T-helper 1 cell treated with Interleukin-12 subunit alpha and Interleukin-12 subunit beta and Interleukin-4 antibody, amounts not matched to agents 30 ng/mL and 1 ng/mL, for 36 hours (primary cell): Measurements from ENCODE around the gene KSR1. TPM values are rescaled to one million over a fixed set of nuclear protein-coding genes. Genes with fewer than 3 reads are reported as not detected.

Source experiments
- intact Hi-C: fragments of 100-400 bp; cut with micrococcal nuclease; formaldehyde crosslinking; loops from one replicate; pipeline ENCODE4 v1.15.1; 2024
- total RNA-seq: library from RNA; stranded (reverse); gene quantifications from 2 replicates; pipeline ENCODE4 v1.2.3, GENCODE V29; 2022

KSR1 gene
- total RNA-seq, 1 donor from 2014 or later = 134 TPM

DNA sequence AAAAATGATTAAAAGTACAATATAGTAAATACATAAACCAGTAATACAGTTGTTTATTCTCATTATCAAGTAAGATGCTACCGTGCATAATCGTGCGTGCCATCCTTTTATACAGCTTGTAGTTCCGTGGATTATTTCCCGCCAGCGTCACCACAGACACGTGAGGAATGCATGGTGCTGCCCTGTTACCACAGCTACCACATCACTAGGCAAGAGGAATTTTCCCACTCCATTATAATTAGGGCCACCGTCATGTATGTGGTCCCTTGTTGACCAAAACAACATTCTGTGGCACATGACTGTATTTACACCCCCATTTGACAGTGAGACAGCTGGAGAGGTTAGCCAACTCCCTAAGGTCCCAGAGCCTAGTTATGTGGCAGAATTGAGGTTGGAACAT lies 144.2 kb downstream of the KSR1 start:
- intact Hi-C loops = loop anchor here (1.0 to 5.0 kb wide), 3 partner anchors 33 to 134 kb away; no protein-coding TSS in a partner anchor

DNA sequence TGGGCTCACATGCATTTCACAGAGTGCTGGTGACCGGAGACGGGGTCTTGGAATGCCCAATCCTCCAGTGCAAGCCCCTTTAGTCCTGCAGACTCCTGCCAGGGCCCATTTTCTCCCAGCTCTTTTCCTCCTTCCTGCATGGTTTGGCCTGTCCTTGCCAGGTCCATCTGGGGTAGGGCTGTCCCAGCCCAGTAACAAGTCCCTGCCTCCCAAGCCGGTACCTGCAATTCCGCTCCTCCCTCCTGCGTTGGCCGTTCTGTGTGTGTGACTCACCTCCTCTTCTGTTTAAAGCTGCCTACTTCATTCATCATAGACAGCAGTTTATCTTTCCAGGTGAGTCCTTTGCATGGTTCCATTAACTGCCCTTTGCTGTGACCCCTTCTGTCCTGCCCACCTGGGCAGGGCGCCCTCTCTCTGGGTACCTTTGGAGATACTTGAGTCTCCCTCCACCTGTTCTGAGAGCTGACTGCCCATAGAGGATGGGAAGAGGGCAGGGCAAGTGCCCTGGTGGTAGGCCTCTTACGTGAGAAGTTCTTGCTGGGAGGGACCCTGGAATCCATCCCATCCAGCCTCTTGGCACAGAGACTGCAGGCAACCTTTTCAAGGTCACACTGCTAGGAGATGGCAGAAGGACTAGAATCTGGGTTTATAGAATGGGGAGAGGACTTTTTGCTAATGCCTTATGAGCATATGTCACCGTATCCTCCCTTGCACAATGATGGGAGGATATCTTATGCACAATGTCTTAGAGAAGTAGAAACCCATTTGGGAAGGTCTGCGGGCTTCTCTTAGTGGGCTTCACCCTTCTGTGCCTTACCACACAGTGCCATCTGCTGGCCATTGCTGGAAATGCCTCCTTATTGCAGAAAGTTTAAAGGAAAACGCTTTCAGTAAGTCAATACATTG lies 145.1 kb downstream of the KSR1 start:
- intact Hi-C loops = loop anchor here (1.0 to 5.0 kb wide), 11 partner anchors 34 to 365 kb away; partner anchors contain the start of genes KSR1 and WSB1

DNA sequence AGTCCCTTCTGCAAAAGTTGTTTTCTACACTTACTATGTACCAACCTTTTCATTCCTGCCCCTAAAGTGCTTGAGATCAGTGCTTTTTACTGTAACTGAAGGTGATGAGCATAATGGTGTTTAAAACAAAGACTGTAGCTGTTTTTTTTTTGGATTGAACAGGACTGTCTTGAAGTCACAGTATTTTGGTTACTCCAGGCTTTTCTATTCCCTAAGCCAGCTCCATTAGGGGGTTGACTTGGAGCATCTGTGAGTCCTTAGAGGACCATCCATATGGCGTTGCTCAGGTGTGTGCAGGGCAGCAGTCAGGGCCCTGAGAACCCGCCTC lies 145.7 kb downstream of the KSR1 start:
- intact Hi-C loops = loop anchor here (1.0 to 5.0 kb wide), 11 partner anchors 35 to 366 kb away; partner anchors contain the start of genes KSR1 and WSB1

DNA sequence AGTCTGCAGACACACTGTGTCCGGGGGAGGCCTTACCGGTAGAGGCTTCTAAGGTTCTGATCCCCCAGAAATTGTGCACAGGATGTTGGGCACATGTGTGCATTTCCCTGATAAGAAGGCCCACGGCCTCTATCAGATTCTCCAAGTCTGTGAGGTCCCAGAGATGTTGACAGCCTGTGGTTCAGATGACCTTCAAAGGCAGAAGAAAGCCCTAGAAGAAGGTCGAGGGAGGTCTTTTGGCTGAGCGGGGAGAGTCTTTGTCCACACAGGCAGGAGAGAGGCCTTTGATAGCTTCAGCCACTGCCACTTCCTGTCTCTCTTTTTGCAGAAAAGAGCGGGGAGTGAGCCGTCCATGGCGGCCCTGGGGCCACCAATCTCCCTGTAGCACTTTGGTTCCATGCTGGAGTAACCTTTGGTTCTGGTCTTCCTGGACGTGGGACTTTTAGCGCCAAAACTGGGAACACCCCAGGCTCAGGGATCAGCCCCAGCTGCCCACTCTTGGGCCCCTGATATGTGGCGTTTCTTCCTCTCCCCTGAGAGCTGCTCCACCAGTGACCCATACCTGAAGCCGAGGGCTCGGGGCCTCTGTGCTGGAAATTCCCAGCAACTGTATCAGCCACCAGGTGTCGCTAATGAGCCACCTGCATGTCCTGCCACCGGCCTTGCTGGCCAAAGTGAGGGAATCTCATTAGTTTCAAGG lies 146.6 kb downstream of the KSR1 start:
- intact Hi-C loops = loop anchor here (1.0 to 5.0 kb wide), 2 partner anchors 36 to 153 kb away; no protein-coding TSS in a partner anchor

GRCh38 chr17:27603421-27603770 lies 147.1 kb downstream of the KSR1 start:
- intact Hi-C loops = loop anchor here (1.0 to 5.0 kb wide), 2 partner anchors 36 to 153 kb away; no protein-coding TSS in a partner anchor

GRCh38 chr17:27603880-27604794 lies 147.9 kb downstream of the KSR1 start:
- intact Hi-C loops = loop anchor here (1.0 to 5.0 kb wide), 2 partner anchors 37 to 152 kb away; no protein-coding TSS in a partner anchor

DNA sequence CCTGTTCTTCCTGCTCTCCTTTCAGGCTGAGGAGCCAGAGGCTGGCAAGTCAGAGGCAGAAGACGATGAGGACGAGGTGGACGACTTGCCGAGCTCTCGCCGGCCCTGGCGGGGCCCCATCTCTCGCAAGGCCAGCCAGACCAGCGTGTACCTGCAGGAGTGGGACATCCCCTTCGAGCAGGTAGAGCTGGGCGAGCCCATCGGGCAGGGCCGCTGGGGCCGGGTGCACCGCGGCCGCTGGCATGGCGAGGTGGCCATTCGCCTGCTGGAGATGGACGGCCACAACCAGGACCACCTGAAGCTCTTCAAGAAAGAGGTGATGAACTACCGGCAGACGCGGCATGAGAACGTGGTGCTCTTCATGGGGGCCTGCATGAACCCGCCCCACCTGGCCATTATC lies 149.2 kb downstream of the KSR1 start:
- intact Hi-C loops = no loop called here

- intact Hi-C loops = no loop called here
Measured at GRCh38 chr17:27607521-27608091, 151.4 kb downstream of the KSR1 start.

DNA sequence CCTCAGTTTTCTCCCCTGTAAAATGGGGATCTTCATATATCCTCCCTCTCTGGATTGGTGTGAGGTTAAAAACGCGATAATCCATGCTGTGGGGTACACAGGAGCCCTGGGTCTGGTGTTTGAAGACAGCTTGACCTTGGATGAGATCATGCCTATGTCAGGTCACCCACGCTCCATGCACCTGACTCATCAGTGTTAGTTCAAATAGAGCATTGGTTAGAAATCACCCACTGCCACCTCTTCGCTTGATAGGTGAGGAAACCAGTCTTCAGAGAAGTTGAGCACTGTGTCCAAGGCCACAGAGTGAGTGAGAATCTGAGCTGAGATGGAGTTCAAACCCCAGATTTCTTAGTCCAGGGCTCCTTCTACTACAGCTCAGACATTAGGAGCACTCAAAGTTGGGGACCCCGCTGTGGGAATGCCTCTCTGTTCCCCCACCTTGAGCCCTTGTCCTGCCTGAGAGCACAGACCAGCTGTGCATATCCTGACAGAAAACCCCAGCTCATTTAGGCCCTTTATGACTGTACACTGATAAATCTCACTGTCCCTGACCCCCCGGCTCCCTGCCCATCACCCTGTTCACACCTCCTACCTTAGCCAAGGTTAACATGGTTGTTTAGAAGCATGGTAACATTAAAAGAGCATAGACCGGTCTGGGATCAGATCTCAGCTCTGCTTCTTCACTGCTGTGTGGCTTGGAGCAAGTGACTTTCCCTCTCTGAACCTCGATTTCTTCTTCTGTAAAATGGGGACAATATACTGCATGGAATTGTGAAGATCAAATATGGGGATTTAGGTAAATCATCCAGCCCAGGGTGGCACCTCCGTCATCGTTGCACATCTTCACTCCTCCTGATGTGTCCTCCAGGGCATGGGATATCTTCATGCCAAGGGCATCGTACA lies 152.3 kb downstream of the KSR1 start:
- intact Hi-C loops = loop anchor here (1.0 kb wide), 1 partner anchor 43 kb away; no protein-coding TSS in a partner anchor

- intact Hi-C loops = loop anchor here (1.0 kb wide), 1 partner anchor 42 kb away; no protein-coding TSS in a partner anchor
Measured at GRCh38 chr17:27609611-27610303, 153.5 kb downstream of the KSR1 start.

DNA sequence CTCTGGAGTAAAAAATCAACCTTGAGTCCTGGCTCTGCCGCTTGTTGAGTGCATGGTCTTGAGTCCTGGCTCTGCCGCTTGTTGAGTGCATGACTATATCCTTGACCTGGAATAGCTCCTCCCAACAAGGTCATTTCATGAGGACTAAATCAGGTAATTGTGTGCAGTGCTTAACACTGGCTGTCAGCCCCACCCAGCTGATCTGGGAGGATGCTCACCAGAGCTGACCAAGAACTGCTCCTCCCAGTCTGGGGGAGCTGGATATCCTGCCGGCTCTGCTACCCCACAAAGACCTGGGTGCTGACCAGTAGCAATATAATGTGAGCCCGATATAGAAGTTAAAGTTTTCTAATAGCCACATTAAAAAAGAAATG lies 154.0 kb downstream of the KSR1 start:
- intact Hi-C loops = no loop called here

GRCh38 chr17:27612160-27612770 lies 156.0 kb downstream of the KSR1 start:
- intact Hi-C loops = no loop called here

DNA sequence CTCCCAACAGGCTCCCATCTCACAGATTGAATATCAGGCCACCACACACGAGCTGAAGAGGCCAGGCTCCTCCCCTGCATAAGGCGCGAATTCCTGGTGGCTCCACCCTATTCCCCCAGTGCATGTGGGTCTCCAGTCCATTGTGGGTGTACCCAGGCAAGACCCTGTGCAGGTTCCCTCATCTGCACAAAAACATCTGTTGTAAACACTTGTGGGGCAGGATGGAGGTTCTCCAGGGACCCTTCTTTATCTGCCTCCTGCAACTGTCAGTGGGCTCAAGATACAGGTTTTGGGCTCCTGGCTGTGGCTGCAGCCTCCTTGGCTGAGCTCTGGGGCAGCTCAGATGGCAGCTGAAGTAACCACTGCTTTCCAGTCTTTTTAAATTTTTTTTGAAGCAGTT lies 157.2 kb downstream of the KSR1 start:
- intact Hi-C loops = no loop called here

DNA sequence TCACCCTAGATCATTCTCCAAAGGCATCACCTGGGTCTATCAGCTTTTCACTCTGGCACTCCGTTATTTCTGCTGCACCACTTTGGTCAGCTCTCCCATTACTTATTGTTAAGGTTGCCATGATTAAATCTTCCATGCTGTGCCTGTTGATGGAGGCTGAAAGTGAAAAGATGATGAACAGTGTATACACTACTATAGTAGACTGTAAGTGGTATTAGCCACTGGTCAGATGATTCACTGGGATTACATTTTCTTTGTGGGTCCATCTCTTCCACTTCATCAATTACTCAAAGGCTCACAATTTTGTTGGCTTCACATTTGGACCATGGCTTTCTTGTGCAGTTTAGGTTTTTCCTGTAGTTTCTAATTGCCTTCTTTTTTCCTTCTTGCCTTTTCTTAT lies 158.9 kb downstream of the KSR1 start:
- intact Hi-C loops = no loop called here

DNA sequence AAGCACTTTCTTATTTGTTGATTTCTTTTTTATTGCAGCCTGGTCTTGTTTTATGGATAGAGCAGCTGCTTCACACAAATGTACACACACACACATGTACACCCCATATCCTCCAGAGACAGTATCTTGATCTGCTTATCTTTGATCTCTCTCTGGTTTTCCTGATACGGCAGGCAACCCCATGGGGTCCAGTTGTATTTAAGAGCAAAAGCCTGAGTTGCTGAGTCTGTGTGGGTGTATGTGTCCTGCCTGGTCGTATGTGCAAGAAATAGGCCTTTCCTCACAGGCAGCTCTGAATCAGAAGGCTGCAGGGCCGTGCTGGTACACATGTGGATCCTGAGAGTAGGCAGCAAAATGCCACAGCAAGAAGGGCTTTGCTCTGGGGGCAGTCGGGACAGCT lies 160.2 kb downstream of the KSR1 start:
- intact Hi-C loops = no loop called here

- intact Hi-C loops = no loop called here
Measured at GRCh38 chr17:27618417-27618816, 162.2 kb downstream of the KSR1 start.

DNA sequence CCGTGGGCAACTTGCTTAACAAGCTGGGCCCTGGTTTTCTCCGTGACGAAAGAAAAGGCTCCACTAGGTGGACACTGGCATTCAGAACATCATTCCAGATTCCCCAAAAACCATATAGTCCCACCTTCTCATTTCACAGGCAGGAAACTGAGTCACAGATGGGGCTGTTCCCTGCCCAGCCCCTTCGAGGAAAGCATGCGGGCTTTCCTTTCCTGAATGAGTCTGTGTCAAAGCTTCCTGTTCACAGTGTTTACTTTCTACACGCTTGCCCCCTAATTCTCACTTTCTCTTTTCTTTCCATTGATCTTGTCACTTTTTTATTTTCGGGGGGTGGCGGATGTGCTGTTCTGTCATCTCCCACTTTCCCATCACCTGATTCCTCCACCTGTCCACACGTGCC lies 164.5 kb downstream of the KSR1 start:
- intact Hi-C loops = no loop called here

DNA sequence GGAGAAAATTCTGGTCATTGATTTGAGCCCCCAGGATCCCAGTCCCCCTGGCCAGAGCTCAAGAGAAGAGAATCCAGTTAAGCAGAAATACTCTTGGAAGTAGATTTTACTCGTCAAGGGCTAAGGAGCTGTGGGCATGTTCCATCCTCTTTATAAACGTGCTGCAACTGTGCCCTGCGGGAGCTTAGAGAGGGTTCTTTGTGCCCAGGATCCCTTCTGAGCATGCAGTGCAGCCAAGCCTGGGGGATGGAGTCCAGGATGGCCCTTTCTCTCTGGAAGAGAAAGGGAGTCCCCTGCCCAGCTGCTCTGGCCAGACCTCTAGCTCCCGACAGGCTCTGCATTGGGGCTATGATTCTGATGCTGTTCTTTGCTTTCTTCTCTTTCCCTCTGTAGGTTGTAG lies 165.3 kb downstream of the KSR1 start:
- intact Hi-C loops = no loop called here
